Activated T-helper 1 cell treated with anti-CD3 and anti-CD28 coated beads, Interleukin-12 subunit alpha, Interleukin-12 subunit beta, Interleukin-2, Interleukin-4 antibody, amounts not matched to agents 30 ng/mL and 10 ng/mL and 1 ng/mL, durations not matched to agents 14 hours and 24 hours and 36 hours (primary cell): ENCODE measurements around the gene PATJ. TPM values are rescaled to one million over a fixed set of nuclear protein-coding genes. Genes with fewer than 3 reads are reported as not detected.

Source experiments
- total RNA-seq: library from RNA; stranded (reverse); gene quantifications from 2 replicates; pipeline ENCODE4 v1.2.3, GENCODE V29; 2022

Gene PATJ
- total RNA-seq, 1 donor from 2014 or later, result 5.1 TPM

Other genes starting within 250 kb of the PATJ start
- gene TM2D1, start 17.3 kb upstream of the PATJ start, total RNA-seq, result 28.3 and 29.6 TPM in 2 replicates